GM12878 (cell line): ENCODE data around the gene IGF1R. TPM values are rescaled to one million over a fixed set of nuclear protein-coding genes. Genes with fewer than 3 reads are reported as not detected.

Source experiments
- ATAC-seq: fragments of 200-7000 bp; cut with Tn5 transposase; 3 replicates; pipeline ENCODE4 v1.9.1; 2020; ENCODE audit warnings: mild to moderate bottlenecking, moderate library complexity
- BruUV-seq: library from RNA; stranded (reverse); fragments of 400-500 nt; replicated peaks from 2 replicates; lab custom pipeline; 2021; lab: Mats Ljungman, UMichigan
- CTCF ChIA-PET: fragments of 300-600 bp; sonication (Branson Sonifier 250); formaldehyde crosslinking; extraction: SDS; loops from one replicate; lab custom pipeline; 2021; ENCODE audit warnings: inconsistent platforms; lab: Yijun Ruan, JAX
- POLR2A ChIA-PET: fragments of 350-600 bp; formaldehyde crosslinking; extraction: SDS; loops from one replicate; lab custom pipeline; 2021; ENCODE audit warnings: inconsistent platforms; lab: Charles Lee
- RAD21 ChIA-PET: fragments of 300-600 bp; sonication (Branson Sonifier 250); formaldehyde crosslinking; loops from one replicate; lab custom pipeline; 2023; ENCODE audit warnings: antibody characterized with exemption; ENCODE audit not compliant: unreplicated experiment; lab: Charles Lee
- SMC1A ChIA-PET: fragments of 300-600 bp; sonication (Branson Sonifier 250); formaldehyde crosslinking; loops from one replicate; lab custom pipeline; 2023; ENCODE audit not compliant: unreplicated experiment, uncharacterized antibody; lab: Charles Lee
- DNase-seq: peaks from one replicate; pipeline ENCODE4 v3.0.0-alpha.2; 2011; ENCODE audit warnings: low read depth, low spot score
- FAIRE-seq: peaks from 3 replicates; lab custom pipeline; 2011; peaks lifted over from hg19 to GRCh38; lab: Jason Lieb, UNC
- H2AFZ ChIP-seq: 2 replicates; pipeline ENCODE4 v1.6.0; 2011; ENCODE audit warnings: low read depth, low read length, control low read depth; ENCODE audit not compliant: control insufficient read depth
- H3K27ac ChIP-seq: 2 replicates; pipeline ENCODE4 v1.5.1; 2011; ENCODE audit warnings: control low read depth; ENCODE audit not compliant: control insufficient read depth, insufficient read depth
- H3K27me3 ChIP-seq, 2 experiments: replicated peaks in 1 of 2; 2 replicates each; pipeline versions ENCODE4 v1.6.0 to v1.6.1; 2011; ENCODE audit warnings: low read length in 1 of 2; ENCODE audit not compliant: control insufficient read depth in 2 of 2, insufficient read depth in 2 of 2
- H3K36me3 ChIP-seq, 2 experiments: 2 replicates each; pipeline ENCODE4 v1.5.1; 2011; ENCODE audit warnings: low read length in 1 of 2; ENCODE audit not compliant: control insufficient read depth in 2 of 2, insufficient read depth in 2 of 2
- H3K4me1 ChIP-seq: 2 replicates; pipeline ENCODE4 v1.6.1; 2011; ENCODE audit warnings: mild to moderate bottlenecking, low read length, moderate library complexity, mixed read lengths; ENCODE audit not compliant: control insufficient read depth, insufficient read depth
- H3K4me2 ChIP-seq: 2 replicates; pipeline ENCODE4 v1.6.0; 2011; ENCODE audit warnings: control low read depth; ENCODE audit not compliant: control insufficient read depth, insufficient read depth
- H3K4me3 ChIP-seq: fragments of 200-600 bp; sonication (generic); 2 replicates; pipeline ENCODE4 v1.5.1; 2016
- H3K79me2 ChIP-seq: 2 replicates; pipeline ENCODE4 v1.6.0; 2011; ENCODE audit warnings: low read length; ENCODE audit not compliant: control insufficient read depth, insufficient read depth
- H3K9ac ChIP-seq: 2 replicates; pipeline ENCODE4 v1.8.0; 2011; ENCODE audit warnings: low read length, control low read depth, mixed read lengths; ENCODE audit not compliant: control insufficient read depth, insufficient read depth
- H3K9me3 ChIP-seq: replicated peaks from 3 replicates; pipeline ENCODE4 v1.5.1; 2011; ENCODE audit warnings: mild to moderate bottlenecking, low read length; ENCODE audit not compliant: control insufficient read depth, insufficient read depth
- H4K20me1 ChIP-seq: 2 replicates; pipeline ENCODE4 v1.6.0; 2011; ENCODE audit not compliant: control insufficient read depth, insufficient read depth
- ATF3 ChIP-seq: IDR thresholded peaks from 2 replicates; pipeline ENCODE4 v1.6.1; 2011; ENCODE audit warnings: low read depth, mild to moderate bottlenecking, low read length, moderate library complexity, borderline replicate concordance; ENCODE audit errors: extremely low read depth
- CBX3 ChIP-seq: fragments of 200-600 bp; sonication (generic); IDR thresholded peaks from 2 replicates; pipeline ENCODE4 v1.6.1; 2016; ENCODE audit warnings: low read depth, borderline replicate concordance
- E2F8 ChIP-seq: fragments of 450-650 bp; IDR thresholded peaks from 2 replicates; pipeline ENCODE4 v1.6.1; 2018; ENCODE audit warnings: mild to moderate bottlenecking, low read depth, moderate library complexity; ENCODE audit not compliant: partially characterized antibody
- HCFC1 ChIP-seq: fragments of 150-350 bp; IDR thresholded peaks from 2 replicates; pipeline ENCODE4 v1.6.1; 2014; ENCODE audit warnings: low read length
- IRF5 ChIP-seq: fragments of 450-650 bp; IDR thresholded peaks from 2 replicates; pipeline ENCODE4 v1.6.1; 2017; ENCODE audit warnings: borderline replicate concordance
- JUND ChIP-seq: IDR thresholded peaks from 2 replicates; pipeline ENCODE4 v1.6.1; 2012; ENCODE audit warnings: low read depth, mild to moderate bottlenecking, low read length, improper control_type of control experiment, moderate library complexity
- NBN ChIP-seq: fragments of 450-650 bp; IDR thresholded peaks from 2 replicates; pipeline ENCODE4 v1.6.1; 2016
- PKNOX1 ChIP-seq: fragments of 450-650 bp; IDR thresholded peaks from 2 replicates; pipeline ENCODE4 v1.6.1; 2016; ENCODE audit warnings: mild to moderate bottlenecking
- PML ChIP-seq: IDR thresholded peaks from 2 replicates; pipeline ENCODE4 v1.6.1; 2012; ENCODE audit warnings: low read length, inconsistent platforms
- POLR2A ChIP-seq: IDR thresholded peaks from 2 replicates; pipeline ENCODE4 v1.6.1; 2011; ENCODE audit warnings: low read depth, mild to moderate bottlenecking, low read length
- POLR2AphosphoS2 ChIP-seq: IDR thresholded peaks from 2 replicates; pipeline ENCODE4 v1.6.1; 2011; ENCODE audit warnings: low read depth, mild to moderate bottlenecking, low read length, improper control_type of control experiment, moderate library complexity
- SMC3 ChIP-seq: IDR thresholded peaks from 2 replicates; pipeline ENCODE4 v1.6.1; 2011; ENCODE audit warnings: low read length, improper control_type of control experiment, borderline replicate concordance
- SPI1 ChIP-seq: IDR thresholded peaks from 2 replicates; pipeline ENCODE4 v1.6.1; 2011; ENCODE audit warnings: low read depth, mild to moderate bottlenecking, low read length, moderate library complexity, borderline replicate concordance; ENCODE audit not compliant: insufficient read depth
- ZNF622 ChIP-seq: fragments of 450-650 bp; IDR thresholded peaks from 2 replicates; pipeline ENCODE4 v1.6.1; 2017; ENCODE audit warnings: mild to moderate bottlenecking, inconsistent platforms
- WGBS: methylation state at CpG from one replicate; pipeline ENCODE4 v1.1.6; 2016; ENCODE audit warnings: low lambda C conversion rate; ENCODE audit not compliant: insufficient replicate concordance, insufficient coverage; ENCODE audit errors: missing lambda C conversion rate; 5-methylcytosine and 5-hydroxymethylcytosine counted together
- in situ Hi-C: fragments of 300-500 bp; cut with MboI; formaldehyde crosslinking; loops from 9 replicates; pipeline ENCODE4 v1.14.3; 2018; ENCODE audit warnings: mixed read lengths
- intact Hi-C: fragments of 100-400 bp; cut with micrococcal nuclease; formaldehyde crosslinking; loops from one replicate; pipeline ENCODE4 v1.14.2; 2022; ENCODE audit not compliant: unreplicated experiment
- polyA plus RNA-seq, 11 experiments: library from polyadenylated mRNA; depleted of rRNA in 4 of 11; unstranded in 6 of 11; stranded (reverse) in 5 of 11; fragments of >200 nt; fragmentation: Nextera tagmentation in 4 of 11; fragmentation: Illumina TruSeq in 1 of 11; extraction: Ambion mirVana in 4 of 11; extraction: Trizol in 1 of 11; gene quantifications; 1 replicate in 1 of 11; 2 replicates in 10 of 11; pipeline versions ENCODE4 v1.2.1 to v1.2.3, GENCODE V29; 2011 to 2016; ENCODE audit warnings: inconsistent platforms in 2 of 11, missing spikeins in 2 of 11, low read depth in 1 of 11
- total RNA-seq, 4 experiments: library from RNA; depleted of rRNA in 3 of 4; stranded (reverse); fragments of >200 nt in 3 of 4; fragmentation: Illumina TruSeq in 1 of 4; extraction: Trizol in 1 of 4; gene quantifications; 2 replicates each; pipeline versions ENCODE4 v1.2.1 to v1.2.3, GENCODE V29; 2013 to 2021

IGF1R gene
- total and polyA plus RNA-seq, 10 of the 15 experiments (the other 5 are each of a cell fraction or from before 2014, with no cell fraction given) = 0.03 to 2.7 (median 0.66) TPM

GRCh38 chr15:98842973-98843285, 194.6 kb downstream of the IGF1R start:
- H3K27ac ChIP-seq = no peak overlapping the region
- FAIRE-seq (no peak), ATAC-seq (no peak), DNase-seq (no peak)
- TF ChIP-seq POLR2AphosphoS2 = no peak
- TF ChIP-seq SPI1 = no peak
- TF ChIP-seq PKNOX1 = no peak
- no peak for TF ChIP-seq NBN
- TF ChIP-seq PML = no peak
- TF ChIP-seq CBX3 = no peak
- no peak for TF ChIP-seq ATF3
- TF ChIP-seq SMC3 = no peak
- no peak for TF ChIP-seq JUND
- TF ChIP-seq E2F8 = no peak
- no peak for TF ChIP-seq ZNF622
- no peak for TF ChIP-seq HCFC1
- no peak for TF ChIP-seq IRF5
- no peak for TF ChIP-seq POLR2A
- ChIA-PET SMC1A (no interaction called here), POLR2A (no interaction called here), CTCF (no interaction called here), RAD21 (no interaction called here)
- 65% methylated on average over 4 of the region's 4 CpGs for WGBS
- no peaks in the 10 kb centered on the region for H3K79me2 ChIP-seq
- no peak overlapping the region for H3K4me2 ChIP-seq
- H3K27me3 ChIP-seq = no peaks in the 10 kb centered on the region
- H3K9ac ChIP-seq = no peak overlapping the region
- no peaks in the 10 kb centered on the region for H3K9me3 ChIP-seq
- in situ Hi-C loops = no loop called here
- intact Hi-C loops = no loop called here
- BruUV-seq = no TSS peak
- no peak overlapping the region for H3K4me3 ChIP-seq
- H2AFZ ChIP-seq = no peak overlapping the region
- H3K4me1 ChIP-seq = no peaks in the 10 kb centered on the region
- no peaks in the 10 kb centered on the region for H4K20me1 ChIP-seq
- H3K36me3 ChIP-seq = no peaks in the 10 kb centered on the region
